ENCODE data around the gene TRDN.

GRCh38 chr6:123632641-123633040 is 4.1 kb downstream of the TRDN start:
- TF ChIP-seq CTCF (IDR thresholded peaks at IDR 0.05) (no peak), POLR2A (IDR thresholded peaks at IDR 0.05) (no peak), EP300 (IDR thresholded peaks at IDR 0.05) (no peak)

All from ovary (tissue), 3 donors.